GM12878 (cell line): ENCODE data around the gene CCR5. TPM values are rescaled to one million over a fixed set of nuclear protein-coding genes. Genes with fewer than 3 reads are reported as not detected.

ENCODE experiments used
- ATAC-seq: fragments of 200-7000 bp; cut with Tn5 transposase; 3 replicates; pipeline ENCODE4 v1.9.1; 2020; ENCODE audit warnings: mild to moderate bottlenecking, moderate library complexity
- BruUV-seq: library from RNA; stranded (reverse); fragments of 400-500 nt; replicated peaks from 2 replicates; lab custom pipeline; 2021; lab: Mats Ljungman, UMichigan
- CTCF ChIA-PET: fragments of 300-600 bp; sonication (Branson Sonifier 250); formaldehyde crosslinking; extraction: SDS; loops from one replicate; lab custom pipeline; 2021; ENCODE audit warnings: inconsistent platforms; lab: Yijun Ruan, JAX
- POLR2A ChIA-PET: fragments of 350-600 bp; formaldehyde crosslinking; extraction: SDS; loops from one replicate; lab custom pipeline; 2021; ENCODE audit warnings: inconsistent platforms; lab: Charles Lee
- RAD21 ChIA-PET: fragments of 300-600 bp; sonication (Branson Sonifier 250); formaldehyde crosslinking; loops from one replicate; lab custom pipeline; 2023; ENCODE audit warnings: antibody characterized with exemption; ENCODE audit not compliant: unreplicated experiment; lab: Charles Lee
- SMC1A ChIA-PET: fragments of 300-600 bp; sonication (Branson Sonifier 250); formaldehyde crosslinking; loops from one replicate; lab custom pipeline; 2023; ENCODE audit not compliant: unreplicated experiment, uncharacterized antibody; lab: Charles Lee
- DNase-seq: peaks from one replicate; pipeline ENCODE4 v3.0.0-alpha.2; 2011; ENCODE audit warnings: low read depth, low spot score
- FAIRE-seq: peaks from 3 replicates; lab custom pipeline; 2011; peaks lifted over from hg19 to GRCh38; lab: Jason Lieb, UNC
- H2AFZ ChIP-seq: 2 replicates; pipeline ENCODE4 v1.6.0; 2011; ENCODE audit warnings: low read depth, low read length, control low read depth; ENCODE audit not compliant: control insufficient read depth
- H3K27ac ChIP-seq: 2 replicates; pipeline ENCODE4 v1.5.1; 2011; ENCODE audit warnings: control low read depth; ENCODE audit not compliant: control insufficient read depth, insufficient read depth
- H3K27me3 ChIP-seq, 2 experiments: replicated peaks in 1 of 2; 2 replicates each; pipeline versions ENCODE4 v1.6.0 to v1.6.1; 2011; ENCODE audit warnings: low read length in 1 of 2; ENCODE audit not compliant: control insufficient read depth in 2 of 2, insufficient read depth in 2 of 2
- H3K36me3 ChIP-seq, 2 experiments: 2 replicates each; pipeline ENCODE4 v1.5.1; 2011; ENCODE audit warnings: low read length in 1 of 2; ENCODE audit not compliant: control insufficient read depth in 2 of 2, insufficient read depth in 2 of 2
- H3K4me1 ChIP-seq: 2 replicates; pipeline ENCODE4 v1.6.1; 2011; ENCODE audit warnings: mild to moderate bottlenecking, low read length, moderate library complexity, mixed read lengths; ENCODE audit not compliant: control insufficient read depth, insufficient read depth
- H3K4me2 ChIP-seq: 2 replicates; pipeline ENCODE4 v1.6.0; 2011; ENCODE audit warnings: control low read depth; ENCODE audit not compliant: control insufficient read depth, insufficient read depth
- H3K4me3 ChIP-seq: fragments of 200-600 bp; sonication (generic); 2 replicates; pipeline ENCODE4 v1.5.1; 2016
- H3K79me2 ChIP-seq: 2 replicates; pipeline ENCODE4 v1.6.0; 2011; ENCODE audit warnings: low read length; ENCODE audit not compliant: control insufficient read depth, insufficient read depth
- H3K9ac ChIP-seq: 2 replicates; pipeline ENCODE4 v1.8.0; 2011; ENCODE audit warnings: low read length, control low read depth, mixed read lengths; ENCODE audit not compliant: control insufficient read depth, insufficient read depth
- H3K9me3 ChIP-seq: replicated peaks from 3 replicates; pipeline ENCODE4 v1.5.1; 2011; ENCODE audit warnings: mild to moderate bottlenecking, low read length; ENCODE audit not compliant: control insufficient read depth, insufficient read depth
- H4K20me1 ChIP-seq: 2 replicates; pipeline ENCODE4 v1.6.0; 2011; ENCODE audit not compliant: control insufficient read depth, insufficient read depth
- CHD2 ChIP-seq: IDR thresholded peaks from 2 replicates; pipeline ENCODE4 v1.6.1; 2011; ENCODE audit warnings: low read depth, low read length, improper control_type of control experiment, borderline replicate concordance
- EZH2 ChIP-seq: IDR thresholded peaks from 2 replicates; pipeline ENCODE4 v1.6.1; 2012; ENCODE audit warnings: low read depth, mild to moderate bottlenecking, control low read depth, inconsistent platforms, low read length, borderline replicate concordance; ENCODE audit not compliant: control insufficient read depth
- IRF3 ChIP-seq: fragments of 450-650 bp; IDR thresholded peaks from 2 replicates; pipeline ENCODE4 v1.6.1; 2014; ENCODE audit warnings: mild to moderate bottlenecking
- JUNB ChIP-seq: IDR thresholded peaks from 2 replicates; pipeline ENCODE4 v1.6.1; 2016; ENCODE audit warnings: antibody characterized with exemption, mild to moderate bottlenecking
- PML ChIP-seq: IDR thresholded peaks from 2 replicates; pipeline ENCODE4 v1.6.1; 2012; ENCODE audit warnings: low read length, inconsistent platforms
- SIX5 ChIP-seq: IDR thresholded peaks from 2 replicates; pipeline ENCODE4 v1.6.1; 2011; ENCODE audit warnings: mild to moderate bottlenecking, low read depth, low read length, moderate library complexity; ENCODE audit not compliant: severe bottlenecking
- WGBS: methylation state at CpG from one replicate; pipeline ENCODE4 v1.1.6; 2016; ENCODE audit warnings: low lambda C conversion rate; ENCODE audit not compliant: insufficient replicate concordance, insufficient coverage; ENCODE audit errors: missing lambda C conversion rate; 5-methylcytosine and 5-hydroxymethylcytosine counted together
- in situ Hi-C: fragments of 300-500 bp; cut with MboI; formaldehyde crosslinking; loops from 9 replicates; pipeline ENCODE4 v1.14.3; 2018; ENCODE audit warnings: mixed read lengths
- intact Hi-C: fragments of 100-400 bp; cut with micrococcal nuclease; formaldehyde crosslinking; loops from one replicate; pipeline ENCODE4 v1.14.2; 2022; ENCODE audit not compliant: unreplicated experiment
- polyA plus RNA-seq, 11 experiments: library from polyadenylated mRNA; depleted of rRNA in 4 of 11; unstranded in 6 of 11; stranded (reverse) in 5 of 11; fragments of >200 nt; fragmentation: Nextera tagmentation in 4 of 11; fragmentation: Illumina TruSeq in 1 of 11; extraction: Ambion mirVana in 4 of 11; extraction: Trizol in 1 of 11; gene quantifications; 1 replicate in 1 of 11; 2 replicates in 10 of 11; pipeline versions ENCODE4 v1.2.1 to v1.2.3, GENCODE V29; 2011 to 2016; ENCODE audit warnings: inconsistent platforms in 2 of 11, missing spikeins in 2 of 11, low read depth in 1 of 11
- total RNA-seq, 4 experiments: library from RNA; depleted of rRNA in 3 of 4; stranded (reverse); fragments of >200 nt in 3 of 4; fragmentation: Illumina TruSeq in 1 of 4; extraction: Trizol in 1 of 4; gene quantifications; 2 replicates each; pipeline versions ENCODE4 v1.2.1 to v1.2.3, GENCODE V29; 2013 to 2021

Gene CCR5
- total and polyA plus RNA-seq, 10 of the 15 experiments (the other 5 are each of a cell fraction or from before 2014, with no cell fraction given), result 0.17 to 1.6 (median 0.82) TPM; not detected in 1

GRCh38 chr3:46353090-46353489 lies 17.7 kb upstream of the CCR5 start:
- Histone ChIP-seq H3K27me3 (no peaks in the 10 kb centered on the region; a peak in 1 of 4 replicates), H3K36me3 (no peaks in the 10 kb centered on the region), H3K27ac (no peak overlapping the region), H3K4me1 (peaks cover 31% of the 10 kb centered on the region), H3K9ac (no peak overlapping the region), H4K20me1 (no peaks in the 10 kb centered on the region), H3K4me2 (no peak overlapping the region)
- no TSS peak for BruUV-seq
- CTCF ChIA-PET, result interaction anchor here (0.8 to 1.0 kb wide), 4 partner anchors 12 to 138 kb away, joined by 3 read pairs; no protein-coding TSS in a partner anchor
- SMC1A ChIA-PET, result interaction anchor here (0.6 to 2.6 kb wide), 4 partner anchors 15 to 59 kb away, joined by 3 to 8 read pairs (median 5); partner anchors contain the start of gene CCR5
- in situ Hi-C loops, result no loop called here
- DNase-seq (no peak), FAIRE-seq (no peak), ATAC-seq (no peak)
- TF ChIP-seq SIX5, result no peak
- no peak for TF ChIP-seq PML
- no peak for TF ChIP-seq JUNB
- no peak for TF ChIP-seq EZH2
- TF ChIP-seq IRF3, result no peak
- no peak for TF ChIP-seq CHD2
- TF ChIP-seq, all 136 proteins: peak for 0
- POLR2A ChIA-PET, result no interaction called here
- Histone ChIP-seq H3K4me3 (no peak overlapping the region), H2AFZ (no peak overlapping the region), H3K9me3 (no peaks in the 10 kb centered on the region; the same call in 2 of the 3 replicates), H3K79me2 (no peaks in the 10 kb centered on the region)
- RAD21 ChIA-PET, result interaction anchor here (1.2 to 5.5 kb wide), 2 partner anchors 16 to 19 kb away, joined by 4 to 26 read pairs; no protein-coding TSS in a partner anchor
- WGBS, result 73% methylated on average over 4 of the region's 4 CpGs
- intact Hi-C loops, result loop anchor here (5.0 kb wide), 1 partner anchor 36 kb away; no protein-coding TSS in a partner anchor
